H1 (cell line): ENCODE measurements around the gene LRCH1. TPM values are rescaled to one million over a fixed set of nuclear protein-coding genes. Genes with fewer than 3 reads are reported as not detected.

Experiments used
- CTCF ChIA-PET: fragments of 300-600 bp; sonication (Branson Sonifier 250); formaldehyde crosslinking; loops from one replicate; lab custom pipeline; 2021; ENCODE audit not compliant: partially characterized antibody; lab: Charles Lee
- POLR2A ChIA-PET: fragments of 300-600 bp; sonication (Branson Sonifier 250); formaldehyde crosslinking; loops from one replicate; lab custom pipeline; 2021; ENCODE audit warnings: inconsistent platforms; ENCODE audit not compliant: partially characterized antibody; lab: Charles Lee
- DNase-seq, 2 experiments: peaks; one replicate each; pipeline versions ENCODE4 v3.0.0 to v3.0.0-alpha.2; 2010 to 2022; ENCODE audit warnings: low spot score in 2 of 2, low read depth in 1 of 2, mixed read lengths in 1 of 2
- FAIRE-seq: peaks from 2 replicates; lab custom pipeline; 2011; peaks lifted over from hg19 to GRCh38; lab: Jason Lieb, UNC
- H2AFZ ChIP-seq: 2 replicates; pipeline ENCODE4 v1.8.1; 2012; ENCODE audit warnings: low read length, inconsistent platforms
- H2AK5ac ChIP-seq: 2 replicates; pipeline ENCODE4 v1.6.1; 2013; ENCODE audit warnings: low read depth, low read length
- H2BK120ac ChIP-seq: replicated peaks from 2 replicates; pipeline ENCODE3; 2013; ENCODE audit warnings: low read depth, low read length, inconsistent platforms
- H2BK12ac ChIP-seq: 2 replicates; pipeline ENCODE4 v1.6.1; 2013; ENCODE audit warnings: low read depth, low read length
- H2BK15ac ChIP-seq: 2 replicates; pipeline ENCODE4 v1.6.1; 2013; ENCODE audit warnings: low read length
- H2BK20ac ChIP-seq: 2 replicates; pipeline ENCODE4 v1.6.1; 2013; ENCODE audit warnings: low read length
- H2BK5ac ChIP-seq: 2 replicates; pipeline ENCODE4 v1.6.1; 2013; ENCODE audit warnings: low read depth, low read length
- H3K14ac ChIP-seq: 2 replicates; pipeline ENCODE4 v1.6.1; 2013; ENCODE audit warnings: inconsistent platforms; ENCODE audit not compliant: insufficient read length
- H3K18ac ChIP-seq: 2 replicates; pipeline ENCODE4 v1.6.1; 2013; ENCODE audit warnings: low read length; ENCODE audit errors: extremely low read depth
- H3K23ac ChIP-seq: 2 replicates; pipeline ENCODE4 v1.6.1; 2013; ENCODE audit warnings: inconsistent platforms; ENCODE audit not compliant: insufficient read length
- H3K23me2 ChIP-seq: 2 replicates; pipeline ENCODE4 v1.6.1; 2013; ENCODE audit warnings: low read depth, low read length
- H3K27ac ChIP-seq: 2 replicates; pipeline ENCODE4 v1.6.1; 2011; ENCODE audit warnings: low read depth, low read length, inconsistent platforms
- H3K27me3 ChIP-seq, 4 experiments: replicated peaks in 1 of 4; 1 replicate in 1 of 4; 2 replicates in 3 of 4; pipeline versions ENCODE4 v1.6.1 to v1.8.1; 2011 to 2013; ENCODE audit warnings: low read length in 3 of 4, mild to moderate bottlenecking in 3 of 4, inconsistent platforms in 2 of 4, mixed read lengths in 2 of 4, moderate library complexity in 1 of 4; ENCODE audit not compliant: control insufficient read depth in 3 of 4, insufficient read depth in 3 of 4; ENCODE audit errors: extremely low read depth in 1 of 4
- H3K36me3 ChIP-seq, 4 experiments: 2 replicates each; pipeline versions ENCODE4 v1.6.1 to v1.8.1; 2011 to 2013; ENCODE audit warnings: mild to moderate bottlenecking in 4 of 4, low read length in 3 of 4, moderate library complexity in 2 of 4, control low read depth in 1 of 4, inconsistent platforms in 1 of 4; ENCODE audit not compliant: insufficient read depth in 4 of 4, control insufficient read depth in 2 of 4
- H3K4ac ChIP-seq: replicated peaks from 2 replicates; pipeline ENCODE3; 2013; ENCODE audit warnings: low read length, low read depth, mixed read lengths, inconsistent platforms; ENCODE audit not compliant: insufficient read length
- H3K4me1 ChIP-seq, 4 experiments: replicated peaks in 1 of 4; 1 replicate in 1 of 4; 2 replicates in 3 of 4; pipeline versions ENCODE4 v1.6.1 to v1.8.1; 2011 to 2013; ENCODE audit warnings: low read length in 3 of 4, inconsistent platforms in 2 of 4, mixed read lengths in 1 of 4; ENCODE audit not compliant: insufficient read depth in 4 of 4, control insufficient read depth in 3 of 4
- H3K4me2 ChIP-seq, 2 experiments: 2 replicates each; pipeline versions ENCODE4 v1.6.1 to v1.8.1; 2011 to 2013; ENCODE audit warnings: low read depth in 2 of 2, low read length in 2 of 2, control low read depth in 1 of 2, inconsistent platforms in 1 of 2, mild to moderate bottlenecking in 1 of 2; ENCODE audit not compliant: insufficient read depth in 1 of 2
- H3K4me3 ChIP-seq, 4 experiments: fragments of 200-600, 300-600 bp in 1 of 4; sonication (generic), shearing (Covaris generic), sonication (Bioruptor Twin) in 1 of 4; 2 replicates each; pipeline versions ENCODE4 v1.5.1 to v1.8.1; 2011 to 2016; ENCODE audit warnings: low read length in 4 of 4, low read depth in 3 of 4, control low read depth in 2 of 4, inconsistent platforms in 2 of 4, mild to moderate bottlenecking in 2 of 4, mixed read lengths in 1 of 4, moderate library complexity in 1 of 4; ENCODE audit not compliant: insufficient read depth in 2 of 4; ENCODE audit errors: extremely low read depth in 1 of 4
- H3K56ac ChIP-seq: replicated peaks from 2 replicates; pipeline ENCODE3; 2013; ENCODE audit warnings: low read depth, mild to moderate bottlenecking, mixed read lengths, low read length, inconsistent platforms; ENCODE audit not compliant: insufficient read length
- H3K79me1 ChIP-seq: 2 replicates; pipeline ENCODE4 v1.6.1; 2013; ENCODE audit warnings: low read depth, low read length, control low read depth
- H3K79me2 ChIP-seq, 2 experiments: 2 replicates each; pipeline versions ENCODE4 v1.6.1 to v1.8.1; 2012 to 2013; ENCODE audit warnings: low read length in 2 of 2, mild to moderate bottlenecking in 2 of 2, inconsistent platforms in 1 of 2; ENCODE audit not compliant: insufficient read depth in 2 of 2, control insufficient read depth in 1 of 2
- H3K9ac ChIP-seq, 4 experiments: replicated peaks in 1 of 4; 1 replicate in 1 of 4; 2 replicates in 3 of 4; pipeline versions ENCODE4 v1.6.1 to v1.8.1; 2011 to 2013; ENCODE audit warnings: low read depth in 3 of 4, low read length in 3 of 4, control low read depth in 2 of 4, mild to moderate bottlenecking in 2 of 4, moderate library complexity in 2 of 4, inconsistent platforms in 1 of 4; ENCODE audit errors: extremely low read depth in 1 of 4
- H3K9me3 ChIP-seq, 2 experiments: 2 replicates each; pipeline versions ENCODE4 v1.6.1 to v1.8.1; 2012 to 2013; ENCODE audit warnings: mild to moderate bottlenecking in 2 of 2, moderate library complexity in 2 of 2, control low read depth in 1 of 2, inconsistent platforms in 1 of 2, low read depth in 1 of 2, low read length in 1 of 2, mixed read lengths in 1 of 2; ENCODE audit not compliant: insufficient read depth in 2 of 2
- H4K20me1 ChIP-seq, 2 experiments: replicated peaks in 1 of 2; 2 replicates each; pipeline versions ENCODE3 to v1.8.1; 2011 to 2013; ENCODE audit warnings: inconsistent platforms in 2 of 2, low read length in 2 of 2, mild to moderate bottlenecking in 1 of 2; ENCODE audit not compliant: insufficient read depth in 2 of 2, control insufficient read depth in 1 of 2
- H4K5ac ChIP-seq: 2 replicates; pipeline ENCODE4 v1.6.1; 2013; ENCODE audit warnings: low read length, low read depth, mixed read lengths, inconsistent platforms; ENCODE audit not compliant: insufficient read length
- H4K8ac ChIP-seq: 2 replicates; pipeline ENCODE4 v1.8.0; 2013; ENCODE audit warnings: mild to moderate bottlenecking, moderate library complexity, low read length, inconsistent platforms; ENCODE audit not compliant: insufficient read depth; ENCODE audit errors: extremely low read depth
- H4K91ac ChIP-seq: replicated peaks from 2 replicates; pipeline ENCODE3; 2013; ENCODE audit warnings: low read length, mixed read lengths, inconsistent platforms; ENCODE audit not compliant: insufficient read length
- JUND ChIP-seq: IDR thresholded peaks from 2 replicates; pipeline ENCODE4 v1.6.1; 2011; ENCODE audit warnings: mild to moderate bottlenecking, improper control_type of control experiment, low read length
- KDM5A ChIP-seq: fragments of 200-600 bp; IDR thresholded peaks from 2 replicates; pipeline ENCODE4 v1.7.1; 2012; ENCODE audit warnings: mild to moderate bottlenecking, low read length, inconsistent platforms, mixed read lengths
- MAFK ChIP-seq: IDR thresholded peaks from 2 replicates; pipeline ENCODE4 v1.6.1; 2012; ENCODE audit warnings: low read depth, mild to moderate bottlenecking, improper control_type of control experiment, low read length
- POLR2A ChIP-seq, 2 experiments: IDR thresholded peaks; 1 replicate in 1 of 2; 2 replicates in 1 of 2; pipeline ENCODE4 v1.6.1; 2011; ENCODE audit warnings: low read depth in 2 of 2, low read length in 2 of 2, mild to moderate bottlenecking in 2 of 2; ENCODE audit errors: control extremely low read depth in 1 of 2
- POLR2AphosphoS5 ChIP-seq: IDR thresholded peaks from 2 replicates; pipeline ENCODE4 v1.6.1; 2011; ENCODE audit warnings: low read depth, low read length
- RNF2 ChIP-seq: fragments of 200-900, 300-1000 bp; sonication (generic); IDR thresholded peaks from 2 replicates; pipeline ENCODE4 v1.7.1; 2016; ENCODE audit warnings: borderline replicate concordance, low read depth, mild to moderate bottlenecking, antibody characterized with exemption, low read length; ENCODE audit not compliant: poor library complexity, severe bottlenecking; ENCODE audit errors: missing control alignments
- SAP30 ChIP-seq: fragments of 300-600 bp; sonication (generic); IDR thresholded peaks from 2 replicates; pipeline ENCODE4 v1.7.1; 2012; ENCODE audit warnings: low read length, moderate library complexity, mild to moderate bottlenecking, inconsistent platforms; ENCODE audit not compliant: insufficient read depth, insufficient replicate concordance
- SIN3A ChIP-seq, 2 experiments: IDR thresholded peaks in 1 of 2; conservative IDR thresholded peaks in 1 of 2; 2 replicates each; pipeline ENCODE4 v1.6.1; 2011 to 2012; ENCODE audit warnings: low read length in 2 of 2, improper control_type of control experiment in 1 of 2, low read depth in 1 of 2, mild to moderate bottlenecking in 1 of 2
- SP2 ChIP-seq: IDR thresholded peaks from 2 replicates; pipeline ENCODE4 v1.6.1; 2012; ENCODE audit warnings: mild to moderate bottlenecking, low read length, inconsistent platforms
- SRF ChIP-seq: IDR thresholded peaks from 2 replicates; pipeline ENCODE4 v1.6.1; 2011; ENCODE audit warnings: mild to moderate bottlenecking, low read depth, low read length, moderate library complexity
- SUZ12 ChIP-seq: fragments of 200-600 bp; sonication (generic); IDR thresholded peaks from 2 replicates; pipeline ENCODE4 v1.6.1; 2012; ENCODE audit warnings: mild to moderate bottlenecking, inconsistent platforms, low read length, moderate library complexity, mixed read lengths
- WGBS, 2 experiments: shearing (Covaris generic) in 1 of 2; methylation state at CpG; one replicate each; pipeline versions ENCODE4 v1.1.6 to v1.1.7; 2013 to 2015; ENCODE audit warnings: low lambda C conversion rate in 2 of 2, mixed read lengths in 2 of 2, inconsistent platforms in 1 of 2, low coverage in 1 of 2, missing lambda C conversion rate in 1 of 2; ENCODE audit not compliant: insufficient replicate concordance in 2 of 2, insufficient coverage in 1 of 2, insufficient read length in 1 of 2; ENCODE audit errors: extremely low coverage in 1 of 2, missing lambda C conversion rate in 1 of 2; 5-methylcytosine and 5-hydroxymethylcytosine counted together
- polyA plus RNA-seq, 7 experiments: library from polyadenylated mRNA; depleted of rRNA in 3 of 7; stranded (reverse) in 5 of 7; unstranded in 2 of 7; fragments of >200 nt in 5 of 7; fragments of 200-250 nt in 2 of 7; gene quantifications; 1 replicate in 5 of 7; 2 replicates in 1 of 7; 4 replicates in 1 of 7; pipeline versions ENCODE4 v1.2.1 to v1.2.3, GENCODE V29; 2011 to 2013; ENCODE audit warnings: missing spikeins in 2 of 7, mixed read lengths in 2 of 7
- total RNA-seq: library from RNA; stranded (reverse); fragmentation: NEBNext Ultra II Directional; extraction: Animal tissue kit (Norgen Biotek cat#: 25700); gene quantifications from 2 replicates; pipeline ENCODE4 v1.2.1, GENCODE V29; 2021
- TF ChIP-seq, protein P1 (sequence below): IDR thresholded peaks from 2 replicates; pipeline ENCODE4 v1.6.1; 2011; ENCODE audit warnings: low read length, improper control_type of control experiment
- TF ChIP-seq, protein P2 (sequence below): IDR thresholded peaks from 2 replicates; pipeline ENCODE4 v1.6.1; 2012; ENCODE audit warnings: inconsistent platforms

LRCH1 gene
- total and polyA plus RNA-seq, 2 of the 8 experiments (the other 6 are each of a cell fraction or from before 2014, with no cell fraction given) = 3.0 to 10.1 TPM

DNA sequence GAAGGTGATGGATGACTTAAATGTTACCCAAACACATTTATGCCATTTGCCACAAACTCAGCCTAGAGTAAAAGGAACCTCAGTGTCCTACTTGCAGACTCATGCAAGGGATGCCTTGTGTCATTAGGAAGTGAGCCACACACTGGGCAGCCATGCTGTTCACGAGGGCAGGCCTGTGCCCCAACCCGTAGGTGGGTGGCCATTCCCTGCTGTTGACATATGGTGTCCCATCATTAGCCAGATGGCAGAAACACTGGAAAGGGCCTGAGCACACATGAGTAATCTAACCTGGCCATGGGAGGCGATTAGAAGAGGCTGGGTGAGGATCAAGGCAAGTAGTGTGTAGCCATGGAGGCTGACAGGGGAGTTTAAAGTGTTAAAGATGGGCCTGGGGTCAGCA is 9.7 kb upstream of the LRCH1 start:
- Histone ChIP-seq H3K18ac (no peak overlapping the region), H3K56ac (no peak overlapping the region), H3K27me3 (no peaks in the 10 kb centered on the region), H3K79me1 (no peaks in the 10 kb centered on the region), H3K9me3 (no peaks in the 10 kb centered on the region), H2BK5ac (no peak overlapping the region), H2BK20ac (no peak overlapping the region), H2AK5ac (no peak overlapping the region), H3K27ac (no peak overlapping the region), H3K14ac (no peak overlapping the region), H3K36me3 (no peaks in the 10 kb centered on the region), H2BK15ac (no peak overlapping the region), H4K20me1 (no peaks in the 10 kb centered on the region), H4K5ac (no peak overlapping the region), H4K8ac (no peak overlapping the region), H3K9ac (no peak overlapping the region), H3K23me2 (no peaks in the 10 kb centered on the region; the same call in 1 of the 2 replicates), H2AFZ (no peak overlapping the region), H3K4ac (no peak overlapping the region), H3K79me2 (no peaks in the 10 kb centered on the region), H3K4me3 (no peak overlapping the region), H3K4me2 (no peak overlapping the region), H2BK120ac (no peak overlapping the region), H2BK12ac (no peak overlapping the region), H3K23ac (no peak overlapping the region), H3K4me1 (no peaks in the 10 kb centered on the region), H4K91ac (no peak overlapping the region)
- CTCF ChIA-PET = no interaction called here
- 93% methylated on average over 3 of the region's 3 CpGs; no CpG with 5 or more reads in 1 of the 2 experiments for WGBS, 2 experiments
- FAIRE-seq (no peak), DNase-seq (no peak)
- POLR2A ChIA-PET = no interaction called here
- TF ChIP-seq SIN3A (conservative IDR thresholded peaks at IDR 0.05 in 1 of 2, IDR thresholded peaks at IDR 0.05 in 1 of 2; ENCODE audit: low read depth in 1 of 2, low read length in 2 of 2) = no peak
- no peak for TF ChIP-seq MAFK
- no peak for TF ChIP-seq JUND
- TF ChIP-seq KDM5A = no peak
- no peak for TF ChIP-seq POLR2A (IDR thresholded peaks at IDR 0.05; ENCODE audit: control extremely low read depth in 1 of 2, low read depth in 2 of 2, low read length in 2 of 2)
- TF ChIP-seq, protein P1, sequence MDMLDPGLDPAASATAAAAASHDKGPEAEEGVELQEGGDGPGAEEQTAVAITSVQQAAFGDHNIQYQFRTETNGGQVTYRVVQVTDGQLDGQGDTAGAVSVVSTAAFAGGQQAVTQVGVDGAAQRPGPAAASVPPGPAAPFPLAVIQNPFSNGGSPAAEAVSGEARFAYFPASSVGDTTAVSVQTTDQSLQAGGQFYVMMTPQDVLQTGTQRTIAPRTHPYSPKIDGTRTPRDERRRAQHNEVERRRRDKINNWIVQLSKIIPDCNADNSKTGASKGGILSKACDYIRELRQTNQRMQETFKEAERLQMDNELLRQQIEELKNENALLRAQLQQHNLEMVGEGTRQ = no peak
- TF ChIP-seq, protein P2, sequence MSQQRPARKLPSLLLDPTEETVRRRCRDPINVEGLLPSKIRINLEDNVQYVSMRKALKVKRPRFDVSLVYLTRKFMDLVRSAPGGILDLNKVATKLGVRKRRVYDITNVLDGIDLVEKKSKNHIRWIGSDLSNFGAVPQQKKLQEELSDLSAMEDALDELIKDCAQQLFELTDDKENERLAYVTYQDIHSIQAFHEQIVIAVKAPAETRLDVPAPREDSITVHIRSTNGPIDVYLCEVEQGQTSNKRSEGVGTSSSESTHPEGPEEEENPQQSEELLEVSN = no peak
- TF ChIP-seq SRF = no peak
- no peak for TF ChIP-seq SAP30
- no peak for TF ChIP-seq SUZ12
- no peak for TF ChIP-seq RNF2
- no peak for TF ChIP-seq SP2
- no peak for TF ChIP-seq POLR2AphosphoS5
